Measurements from ENCODE around the gene ZNF423.

- TF ChIP-seq, protein P1, sequence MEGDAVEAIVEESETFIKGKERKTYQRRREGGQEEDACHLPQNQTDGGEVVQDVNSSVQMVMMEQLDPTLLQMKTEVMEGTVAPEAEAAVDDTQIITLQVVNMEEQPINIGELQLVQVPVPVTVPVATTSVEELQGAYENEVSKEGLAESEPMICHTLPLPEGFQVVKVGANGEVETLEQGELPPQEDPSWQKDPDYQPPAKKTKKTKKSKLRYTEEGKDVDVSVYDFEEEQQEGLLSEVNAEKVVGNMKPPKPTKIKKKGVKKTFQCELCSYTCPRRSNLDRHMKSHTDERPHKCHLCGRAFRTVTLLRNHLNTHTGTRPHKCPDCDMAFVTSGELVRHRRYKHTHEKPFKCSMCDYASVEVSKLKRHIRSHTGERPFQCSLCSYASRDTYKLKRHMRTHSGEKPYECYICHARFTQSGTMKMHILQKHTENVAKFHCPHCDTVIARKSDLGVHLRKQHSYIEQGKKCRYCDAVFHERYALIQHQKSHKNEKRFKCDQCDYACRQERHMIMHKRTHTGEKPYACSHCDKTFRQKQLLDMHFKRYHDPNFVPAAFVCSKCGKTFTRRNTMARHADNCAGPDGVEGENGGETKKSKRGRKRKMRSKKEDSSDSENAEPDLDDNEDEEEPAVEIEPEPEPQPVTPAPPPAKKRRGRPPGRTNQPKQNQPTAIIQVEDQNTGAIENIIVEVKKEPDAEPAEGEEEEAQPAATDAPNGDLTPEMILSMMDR (IDR thresholded peaks at IDR 0.05) = no peak
- TF ChIP-seq POLR2A (IDR thresholded peaks at IDR 0.05) = no peak
Observed at GRCh38 chr16:49899991-49900695, 44.2 kb upstream of the ZNF423 start.

Measured in Peyer's patch (tissue), 4 donors.